Smooth muscle cell of the brain vasculature (primary cell): Measurements from ENCODE around the gene EML3.
A peak's percentile ranks its signal among the peaks of the same experiment; 100 is the strongest.
"Not testable (repeated sequence)": the region's sequence is repeated elsewhere in the genome, so short reads cannot be mapped to it uniquely, and the experiment has no call there.

Source experiments
- DNase-seq: peaks from one replicate; pipeline ENCODE4 v3.0.0-alpha.2; 2012; ENCODE audit warnings: low read depth, low spot score

EML3 gene

GRCh38 chr11:62599901-62600300 lies 12.7 kb downstream of the EML3 start:
- no peak for DNase-seq

- DNase-seq = peak; percentile 94
These were observed 13.4 kb downstream of the EML3 start for GRCh38 chr11:62599069-62599696.

GRCh38 chr11:62595124-62595523 lies 17.5 kb downstream of the EML3 start:
- no peak for DNase-seq

GRCh38 chr11:62593434-62594044 lies 19.0 kb downstream of the EML3 start:
- DNase-seq = no peak

GRCh38 chr11:62592989-62593421 lies 19.6 kb downstream of the EML3 start:
- no peak for DNase-seq

GRCh38 chr11:62592146-62592815 lies 20.3 kb downstream of the EML3 start:
- no peak for DNase-seq

- peak; percentile 97 for DNase-seq
These were observed 21.0 kb downstream of the EML3 start, which contains the start of gene TUT1 for GRCh38 chr11:62591448-62592145. Gene TUT1 (minus strand): TSS chr11:62591523. CDS start chr11:62591485, 38 bp downstream.

- DNase-seq = no peak
These were observed 23.5 kb downstream of the EML3 start for GRCh38 chr11:62588966-62589637.

GRCh38 chr11:62585356-62585755 lies 27.2 kb downstream of the EML3 start:
- not testable (repeated sequence) for DNase-seq

GRCh38 chr11:62581735-62582134 lies 30.8 kb downstream of the EML3 start:
- not testable (repeated sequence) for DNase-seq

- no peak for DNase-seq
These were observed 31.4 kb downstream of the EML3 start for GRCh38 chr11:62580959-62581715.

GRCh38 chr11:62579252-62579651 lies 33.3 kb downstream of the EML3 start:
- DNase-seq = no peak

GRCh38 chr11:62578541-62578940 lies 34.0 kb downstream of the EML3 start:
- DNase-seq = no peak

GRCh38 chr11:62577046-62577714 lies 35.4 kb downstream of the EML3 start:
- no peak for DNase-seq

- no peak for DNase-seq
These were observed 36.7 kb downstream of the EML3 start for GRCh38 chr11:62575837-62576236.

GRCh38 chr11:62575156-62575555 lies 37.4 kb downstream of the EML3 start:
- no peak for DNase-seq

GRCh38 chr11:62574363-62575071 lies 38.1 kb downstream of the EML3 start:
- no peak for DNase-seq

- DNase-seq = peak; percentile 99
These were observed 38.8 kb downstream of the EML3 start, which contains the start of gene EEF1G for GRCh38 chr11:62573592-62574362. Gene EEF1G (minus strand): TSS chr11:62573891. CDS start chr11:62573842, 49 bp downstream.
